ENCODE results near the gene PAOX.
"Not testable (repeated sequence)": the region's sequence is repeated elsewhere in the genome, so short reads cannot be mapped to it uniquely, and the experiment has no call there.

PAOX gene

DNA sequence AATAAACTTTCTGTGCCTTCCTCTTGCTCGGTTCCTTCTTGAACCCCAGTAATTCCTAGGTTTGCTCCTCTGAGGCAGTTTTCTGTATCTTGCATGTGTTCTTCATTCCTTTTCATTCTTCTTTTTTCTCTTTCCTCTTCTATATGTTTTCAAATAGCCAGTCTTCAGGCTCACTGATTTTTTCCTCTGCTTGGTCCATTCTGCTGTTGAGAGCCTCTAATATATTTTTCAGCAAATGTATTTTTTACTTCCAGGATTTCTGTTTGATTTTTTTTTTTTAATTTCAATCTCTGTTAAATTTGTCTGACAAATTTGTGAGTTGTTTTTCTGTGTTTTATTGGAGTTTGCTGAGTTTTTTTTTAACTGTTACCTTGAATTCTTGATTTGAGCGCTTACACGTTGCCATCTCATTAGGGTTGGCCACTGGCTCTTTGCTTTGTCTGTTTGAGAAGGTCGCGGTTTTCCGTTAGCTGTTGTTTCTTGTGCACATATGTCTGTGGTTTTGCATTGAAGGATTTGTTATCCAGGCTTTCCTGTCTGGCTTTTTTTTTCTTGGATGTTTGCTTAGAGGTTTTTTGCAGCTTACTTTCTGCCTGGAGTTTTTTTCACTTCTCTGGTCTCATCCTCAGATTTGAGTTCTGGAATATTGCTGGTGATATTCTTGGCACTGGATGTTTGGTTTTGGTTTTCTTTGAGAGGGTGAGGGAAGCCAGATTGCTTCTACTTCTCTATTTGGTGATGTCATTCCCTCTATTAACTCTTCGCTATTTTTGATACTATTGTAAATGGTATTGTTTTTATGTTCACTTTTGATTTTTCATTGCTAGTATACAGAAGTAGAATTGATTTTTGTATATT is 32.7 kb downstream of the PAOX start:
- no peak for DNase-seq

GRCh38 chr10:133412381-133412711 is 33.3 kb downstream of the PAOX start:
- DNase-seq: no peak

DNA sequence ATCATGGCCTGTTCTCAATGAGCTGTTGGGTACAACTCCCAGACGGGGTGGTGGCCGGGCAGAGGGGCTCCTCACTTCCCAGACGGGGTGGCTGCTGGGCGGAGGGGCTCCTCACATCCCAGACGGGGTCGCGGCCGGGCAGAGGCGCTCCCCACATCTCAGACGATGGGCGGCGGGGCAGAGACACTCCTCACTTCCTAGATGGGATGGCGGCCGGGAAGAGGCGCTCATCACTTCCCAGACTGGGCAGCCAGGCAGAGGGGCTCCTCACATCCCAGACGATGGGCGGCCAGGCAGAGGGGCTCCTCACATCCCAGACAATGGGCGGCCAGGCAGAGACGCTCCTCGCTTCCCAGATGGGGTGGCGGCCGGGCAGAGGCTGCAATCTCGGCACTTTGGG is 35.3 kb downstream of the PAOX start:
- not testable (repeated sequence) for DNase-seq

- no peak for DNase-seq
Observed at GRCh38 chr10:133415752-133416151, 36.7 kb downstream of the PAOX start.

DNA sequence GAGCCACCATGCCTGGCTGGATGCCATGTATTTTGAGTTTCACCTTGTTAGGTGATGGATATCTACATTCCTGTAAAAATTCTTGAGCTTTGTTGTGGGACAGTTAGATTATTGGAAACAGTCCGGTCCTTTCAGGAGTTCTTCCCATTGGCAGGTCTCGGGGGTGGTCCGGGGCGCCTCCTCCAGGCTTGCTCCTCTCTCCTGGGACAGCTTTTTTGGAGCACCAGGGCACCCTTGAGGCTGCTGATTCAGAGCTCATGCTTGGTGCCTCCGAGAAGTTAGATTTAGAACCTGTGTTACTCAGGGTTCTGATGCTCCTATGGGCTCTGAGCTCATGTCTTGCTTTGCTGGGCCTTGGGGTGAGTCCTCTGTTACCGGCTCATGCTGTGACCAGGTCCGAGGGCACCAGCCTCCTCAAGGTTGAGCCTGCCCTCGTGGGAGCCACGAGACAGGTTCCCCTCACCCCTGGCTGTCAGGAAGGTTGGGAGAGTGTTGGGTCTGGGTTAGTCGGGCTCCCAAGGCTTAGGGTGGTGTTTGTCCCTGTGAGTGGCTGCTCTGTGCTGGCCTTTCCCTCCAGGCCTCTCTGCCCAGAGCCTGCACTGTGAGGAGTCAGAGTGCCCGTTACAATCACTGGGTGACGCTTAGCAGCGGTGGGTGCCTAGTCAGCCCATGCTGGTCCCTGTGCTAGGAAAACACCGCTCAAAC is 39.4 kb downstream of the PAOX start:
- DNase-seq: no peak

DNA sequence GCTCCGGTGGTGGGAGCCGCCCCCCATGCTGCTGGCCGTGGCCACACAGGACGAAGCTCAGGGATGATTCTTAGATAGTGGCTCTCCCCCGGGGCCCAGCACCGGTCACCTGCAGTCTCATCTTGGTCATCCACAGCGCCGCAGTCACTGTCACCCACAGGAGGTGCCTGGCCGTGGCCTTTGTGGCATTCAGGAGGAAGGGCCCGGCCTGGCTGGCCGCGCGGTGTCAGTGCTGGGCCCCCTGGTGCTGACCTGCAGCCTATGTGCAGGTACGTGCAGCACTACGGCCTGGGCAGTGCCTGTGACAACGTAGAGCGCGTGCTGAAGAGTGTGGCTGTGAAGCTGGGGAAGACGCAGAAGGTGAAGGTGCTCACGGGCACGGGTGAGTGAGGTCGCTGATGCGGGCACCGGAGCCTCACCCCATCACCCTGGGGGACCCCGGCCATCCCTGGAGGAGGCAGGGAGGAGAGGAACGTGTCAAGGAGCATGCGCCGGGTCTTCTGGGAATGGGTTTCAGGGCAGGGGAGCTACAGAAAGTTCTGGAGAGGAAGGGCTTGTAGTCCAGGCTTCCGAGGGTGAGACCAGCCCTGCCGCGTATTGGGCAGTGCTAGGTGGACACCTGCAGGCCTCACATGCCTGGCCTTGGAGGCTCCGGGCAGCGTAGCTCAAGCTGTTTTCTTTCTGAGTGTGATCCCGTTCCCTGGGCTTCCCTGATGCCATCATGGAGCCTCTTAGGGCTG is 40.3 kb downstream of the PAOX start:
- no peak for DNase-seq

GRCh38 chr10:133420028-133420427 is 41.0 kb downstream of the PAOX start:
- no peak for DNase-seq

- no peak for DNase-seq
Observed at GRCh38 chr10:133420579-133420978, 41.5 kb downstream of the PAOX start.

GRCh38 chr10:133421336-133422222 is 42.5 kb downstream of the PAOX start:
- no peak for DNase-seq

GRCh38 chr10:133422223-133422806 is 43.3 kb downstream of the PAOX start:
- no peak for DNase-seq

- no peak for DNase-seq
Observed at GRCh38 chr10:133422807-133423771, 44.0 kb downstream of the PAOX start.

GRCh38 chr10:133424102-133424501 is 45.0 kb downstream of the PAOX start:
- not testable (repeated sequence) for DNase-seq

DNA sequence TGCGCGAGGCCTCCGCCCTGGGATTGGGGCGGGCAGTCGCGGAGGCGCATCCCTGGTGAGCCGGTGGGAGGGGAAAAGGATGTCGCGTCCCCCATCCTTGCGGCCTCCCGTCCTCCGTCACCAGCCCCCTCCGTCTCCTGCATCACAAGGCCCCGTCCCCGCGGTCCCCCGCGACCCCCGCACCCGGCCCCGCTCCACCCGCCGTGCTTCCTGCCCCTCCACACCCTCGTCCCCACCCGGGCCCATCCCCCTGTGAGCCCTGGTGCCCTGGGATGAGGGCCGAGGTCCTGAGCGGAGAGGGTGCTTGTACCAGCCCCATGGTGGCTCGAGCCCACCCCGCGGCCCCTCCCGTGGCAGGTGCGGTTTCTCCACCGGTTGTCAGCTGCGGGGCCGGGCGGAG is 45.5 kb downstream of the PAOX start, which contains the start of gene SPRN:
Gene SPRN, minus strand, starts transcription at position 25 of the 400 bp plus-strand sequence. CDS start 944 bp downstream, outside the sequence.
- DNase-seq: not testable (repeated sequence)

GRCh38 chr10:133429571-133429970 is 50.5 kb downstream of the PAOX start:
- not testable (repeated sequence) for DNase-seq

DNA sequence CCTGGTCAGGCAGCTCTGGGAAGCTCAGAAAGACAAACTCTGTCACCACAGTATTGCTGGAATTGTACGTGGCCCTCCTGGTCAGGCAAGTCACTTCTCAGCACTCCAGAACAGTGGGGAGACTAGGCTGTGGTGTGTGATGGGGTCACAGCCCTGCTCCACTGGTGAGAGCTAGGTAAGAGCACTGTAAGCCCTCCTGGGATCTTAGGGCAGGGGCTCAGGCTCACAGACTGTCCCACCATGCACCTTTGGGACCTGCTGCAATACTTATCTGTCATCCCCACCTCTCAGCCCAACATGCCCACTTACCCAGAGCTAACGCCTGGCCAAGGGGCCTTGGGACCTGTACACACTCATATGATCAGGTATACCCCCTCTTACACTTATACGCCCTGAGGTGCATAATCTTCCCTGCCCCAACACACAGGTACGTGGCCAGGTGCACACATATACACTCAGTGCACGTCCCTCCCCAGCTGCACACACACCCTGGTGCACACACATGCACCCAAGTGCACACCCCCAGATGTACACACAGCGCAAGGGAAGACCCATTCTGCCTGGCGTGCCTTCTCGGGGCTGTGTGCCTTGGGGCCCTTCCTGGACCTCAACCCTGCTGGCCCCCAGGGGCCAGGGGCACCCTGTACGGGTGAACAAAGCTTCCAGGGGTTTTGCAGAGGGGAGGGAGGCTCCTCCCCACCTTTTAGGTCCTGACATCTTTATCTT is 53.0 kb downstream of the PAOX start:
- not testable (repeated sequence) for DNase-seq

DNA sequence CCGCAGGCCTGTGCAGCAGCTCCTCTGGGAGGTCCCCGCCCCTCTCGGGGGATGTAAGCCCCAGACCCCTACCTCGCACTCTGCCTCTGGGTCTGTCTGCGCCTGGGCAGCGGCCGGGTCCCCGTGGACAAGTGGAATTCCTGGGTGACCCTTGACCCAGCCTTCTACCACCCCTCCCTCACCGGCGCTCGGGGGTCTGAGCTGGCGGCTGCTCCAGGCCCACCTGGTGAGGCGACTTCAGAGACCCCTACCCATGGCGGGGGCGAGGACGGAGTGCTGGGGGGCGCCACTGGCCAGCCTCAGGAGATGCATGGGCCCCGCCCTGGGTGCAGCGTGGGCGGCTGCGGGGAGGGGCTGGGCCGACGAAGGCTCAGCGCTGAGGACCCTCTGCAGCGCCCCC is 53.7 kb downstream of the PAOX start:
- not testable (repeated sequence) for DNase-seq

DNA sequence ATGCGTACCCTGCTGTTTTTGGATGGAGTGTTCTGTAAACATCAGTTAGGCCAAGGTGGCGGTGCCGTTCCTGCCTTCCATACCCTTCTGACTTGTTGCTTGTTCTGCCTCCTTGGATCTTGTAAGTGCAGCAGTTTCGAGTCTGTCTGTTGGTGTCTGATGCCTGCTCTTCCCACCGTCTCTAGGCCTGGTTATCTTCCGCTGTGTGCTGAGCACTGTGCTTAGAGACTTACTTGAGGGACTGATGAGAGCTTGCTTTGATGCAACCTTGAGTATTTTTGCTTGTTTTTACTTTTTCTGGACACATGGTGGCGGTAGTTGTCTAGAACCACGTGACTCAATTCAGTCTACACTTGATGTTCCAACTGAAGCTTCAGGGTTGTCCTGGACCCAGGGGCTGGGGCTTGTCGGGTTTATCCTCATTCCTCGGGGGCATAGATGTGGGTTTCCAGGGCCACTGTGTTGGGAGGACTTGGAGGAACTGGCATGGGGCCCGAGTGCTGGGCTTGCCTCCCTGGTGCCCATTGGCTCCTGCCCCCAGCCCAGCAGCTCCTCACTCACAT is 59.7 kb downstream of the PAOX start:
- DNase-seq: no peak

DNA sequence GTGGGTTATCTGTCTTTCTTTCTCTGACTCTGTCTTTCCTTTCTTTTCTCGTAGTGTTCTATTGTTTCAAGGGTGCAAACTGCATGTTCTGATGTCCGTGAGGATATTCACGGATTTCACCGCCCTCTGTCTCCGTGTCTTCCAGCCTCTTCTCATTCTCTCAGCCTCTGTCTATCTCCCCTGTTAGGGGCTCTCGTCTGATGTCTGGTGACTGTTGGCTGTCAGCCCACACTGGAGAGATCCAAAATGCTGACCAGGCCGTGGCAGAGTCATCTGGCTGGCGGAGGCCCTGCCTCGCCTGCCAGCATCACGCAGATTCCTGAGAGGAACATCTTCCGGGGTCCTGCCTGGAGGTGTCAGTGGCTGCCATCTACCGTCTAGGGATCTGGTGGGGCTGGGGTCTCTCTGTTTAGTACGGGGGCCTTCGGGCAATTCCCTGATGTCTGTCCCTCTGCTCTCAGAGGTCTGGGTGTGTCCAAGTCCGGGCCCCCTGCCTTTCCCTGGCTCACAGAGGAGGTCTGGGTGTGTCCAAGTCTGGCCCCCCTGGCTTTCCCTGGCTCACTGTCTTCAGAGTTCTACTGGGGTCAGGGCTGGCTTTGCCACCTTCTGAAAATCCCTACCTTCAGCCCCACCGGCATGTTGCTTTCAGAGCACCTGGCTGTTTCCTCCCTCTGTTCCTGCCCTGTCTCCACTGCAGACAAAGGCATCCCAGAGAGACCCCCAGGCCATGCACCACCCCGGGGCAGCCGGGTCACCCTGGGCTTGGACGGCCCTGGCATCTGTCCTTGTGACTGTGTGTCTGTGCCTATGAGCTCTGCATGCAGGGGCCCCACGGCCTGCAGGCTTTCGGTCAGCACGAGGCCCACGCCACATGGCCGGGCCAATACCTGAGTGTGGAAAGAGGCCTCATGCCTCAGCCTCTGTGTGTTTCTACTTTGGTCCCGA is 60.7 kb downstream of the PAOX start:
- no peak for DNase-seq
